Stimulated activated CD4-positive, alpha-beta T cell treated with anti-CD3 and anti-CD28 coated beads, Interleukin-4, amount 100 ng/mL, for 48 hours (primary cell): ENCODE measurements around the gene ZBTB16.

Experiments
- DNase-seq, 2 donors: peaks; one replicate each; pipeline ENCODE4 v3.0.0-alpha.2; 2020; ENCODE audit warnings: low read depth in 2 of 2

ZBTB16 gene

GRCh38 chr11:114187173-114187572 lies 127.7 kb downstream of the ZBTB16 start:
- DNase-seq: no peak

GRCh38 chr11:114188851-114189570 lies 129.5 kb downstream of the ZBTB16 start:
- no peak for DNase-seq

- DNase-seq: no peak
Measured at GRCh38 chr11:114190630-114191029, 131.1 kb downstream of the ZBTB16 start.

DNA sequence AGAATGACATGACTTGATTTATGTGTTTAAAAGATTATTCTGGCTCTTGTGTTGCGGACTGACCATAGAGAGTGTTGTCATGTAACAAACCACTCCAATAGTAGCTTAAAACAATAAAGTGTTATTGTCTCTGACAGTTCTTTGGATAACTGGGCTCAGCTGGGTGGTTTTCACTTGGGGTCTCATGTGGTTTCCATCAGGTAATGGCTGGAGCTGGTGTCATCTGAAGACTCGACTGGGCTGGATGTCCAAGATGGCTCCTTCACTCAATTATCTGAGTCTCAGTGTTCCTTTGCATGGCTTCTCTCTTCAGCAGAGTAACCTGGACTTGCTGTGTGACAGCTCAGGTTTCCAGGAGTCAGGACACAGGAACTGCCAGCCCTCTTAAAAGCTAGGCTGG lies 132.4 kb downstream of the ZBTB16 start:
- DNase-seq: no peak

DNA sequence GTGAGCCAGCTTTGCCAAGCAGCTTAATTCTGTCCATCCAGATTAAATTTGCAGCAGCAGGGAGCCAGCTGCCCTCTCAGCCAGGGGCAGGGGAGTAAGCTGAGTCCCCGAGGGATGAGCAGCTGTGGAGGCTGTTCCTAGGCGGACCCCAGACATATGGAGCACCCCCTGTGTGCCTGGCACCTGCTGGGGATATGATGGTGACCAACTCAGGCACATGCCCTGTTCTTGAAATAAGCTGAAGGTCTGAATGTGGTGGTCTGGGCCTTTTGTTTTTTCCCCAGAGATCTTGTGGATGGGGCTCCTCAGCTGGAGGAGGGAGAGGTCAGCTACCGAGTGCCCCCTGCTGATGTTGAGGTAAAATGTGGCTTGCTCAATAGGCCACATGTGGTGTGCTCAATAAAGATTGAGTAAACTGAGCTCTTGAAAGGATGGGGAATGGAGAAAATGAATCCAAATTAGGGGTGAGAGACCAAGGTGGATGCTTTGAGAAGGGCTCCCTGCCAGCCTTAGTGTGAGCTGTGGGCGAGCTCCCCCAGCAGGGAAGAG lies 133.4 kb downstream of the ZBTB16 start:
- DNase-seq: no peak

GRCh38 chr11:114193730-114194679 lies 134.5 kb downstream of the ZBTB16 start:
- DNase-seq: no peak

GRCh38 chr11:114194702-114195101 lies 135.2 kb downstream of the ZBTB16 start:
- DNase-seq: no peak

GRCh38 chr11:114195151-114195550 lies 135.6 kb downstream of the ZBTB16 start:
- DNase-seq: no peak

DNA sequence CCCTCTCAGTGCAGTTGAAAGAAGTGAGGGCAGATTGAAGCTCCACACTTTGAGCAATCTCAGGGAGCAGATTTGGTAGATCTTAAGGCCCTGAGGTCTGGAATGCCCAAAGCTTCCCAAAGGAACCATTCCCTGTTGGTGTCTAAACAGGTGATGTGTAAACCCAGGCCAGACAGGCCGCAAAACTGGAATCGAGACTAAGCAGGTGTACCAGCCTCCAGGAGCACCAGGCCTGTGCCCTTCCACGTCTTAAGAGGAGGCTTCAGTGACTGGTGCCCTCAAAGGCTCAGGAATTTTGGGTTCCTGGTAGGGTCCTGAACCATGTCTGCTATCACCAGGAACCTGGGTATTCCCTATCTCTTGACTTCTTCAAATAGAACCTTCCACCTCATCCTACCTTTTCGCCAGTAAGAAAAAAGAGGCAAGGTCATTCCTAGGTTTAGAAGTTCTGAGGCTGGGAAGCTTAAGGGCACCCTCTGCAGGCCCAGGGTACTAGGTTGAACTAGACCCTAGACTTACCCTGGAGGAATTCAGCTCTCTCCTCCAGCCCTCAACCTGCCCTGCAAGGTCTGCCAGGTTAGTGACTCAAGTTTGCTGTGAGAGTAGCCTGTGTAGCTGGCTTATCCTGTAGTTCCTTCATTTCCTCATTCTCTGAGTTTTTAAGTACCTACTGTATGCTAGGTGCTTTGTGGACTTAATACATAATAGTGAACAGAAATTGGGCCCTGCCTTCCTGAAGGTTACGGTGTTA lies 136.6 kb downstream of the ZBTB16 start:
- no peak for DNase-seq

DNA sequence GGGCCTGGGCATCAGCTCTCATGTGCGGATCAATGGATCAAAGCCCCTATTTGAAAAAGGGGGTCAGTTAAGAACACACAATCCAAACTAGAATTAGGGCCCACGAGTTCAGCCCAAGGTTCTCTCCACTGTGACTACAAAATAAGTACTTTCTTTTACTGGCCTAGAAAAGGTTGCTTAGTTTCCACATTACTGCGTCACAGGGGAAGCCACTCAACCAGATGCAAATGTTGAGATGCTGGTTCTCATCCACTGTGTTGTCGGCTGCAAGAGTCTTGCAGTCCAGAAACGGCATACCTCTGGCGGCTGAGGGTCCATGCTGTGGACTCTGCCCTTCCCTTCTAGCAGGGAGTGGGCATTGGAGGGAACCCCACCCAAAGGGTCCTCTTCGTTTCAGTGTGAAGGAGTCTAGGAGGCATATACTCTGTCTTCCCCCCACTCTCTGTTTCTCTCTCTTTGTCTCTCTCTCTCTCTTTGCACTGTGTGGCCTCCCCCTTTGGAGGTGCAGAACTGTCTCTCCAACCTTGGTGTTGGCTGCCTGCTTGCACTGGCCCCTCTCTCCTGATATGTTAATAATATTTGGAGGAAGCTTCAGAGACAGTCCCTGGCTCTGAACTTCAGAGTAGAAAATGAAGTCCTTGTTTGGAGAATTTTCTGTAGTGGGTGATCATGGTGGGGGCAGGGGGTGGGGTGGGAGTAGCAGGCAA lies 137.6 kb downstream of the ZBTB16 start:
- DNase-seq: no peak

- DNase-seq: no peak
Measured at GRCh38 chr11:114197799-114198500, 138.4 kb downstream of the ZBTB16 start.

GRCh38 chr11:114199051-114199450 lies 139.5 kb downstream of the ZBTB16 start:
- no peak for DNase-seq

DNA sequence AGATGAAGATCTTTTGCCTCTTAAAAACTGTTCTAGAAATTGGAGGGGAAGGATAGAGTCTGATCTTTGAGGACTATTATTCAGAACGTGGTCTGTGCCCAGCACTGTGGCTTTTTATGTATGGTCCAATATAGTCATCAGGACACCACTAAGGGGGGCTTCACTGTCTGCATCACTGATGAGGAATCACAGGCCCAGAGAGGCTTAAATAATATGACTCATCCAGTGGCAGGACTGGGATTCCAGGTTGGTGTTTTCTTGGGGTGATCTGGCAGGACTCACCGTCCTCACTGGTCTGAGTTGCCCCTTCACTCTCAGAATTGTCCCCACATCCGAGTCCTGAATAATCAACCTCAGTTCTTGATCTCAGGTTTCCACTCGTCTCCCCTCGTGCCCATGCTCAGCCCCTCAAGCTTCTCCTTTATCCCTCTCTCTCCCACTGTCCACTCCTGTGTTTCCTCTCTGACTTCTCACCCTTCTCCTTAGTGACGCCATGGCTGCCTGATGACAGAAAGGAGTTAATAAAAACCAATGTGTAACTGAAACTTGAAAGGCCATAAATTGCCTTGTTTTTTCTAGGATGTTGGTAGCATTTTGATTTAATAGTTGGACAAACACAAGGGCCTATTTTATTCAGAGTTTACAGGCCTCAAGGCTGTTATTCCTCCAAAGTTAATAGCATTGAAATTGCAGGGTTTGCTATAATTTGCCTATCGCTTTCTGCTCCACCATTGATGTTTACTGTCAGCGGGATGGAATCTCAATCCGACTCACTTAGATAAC lies 141.0 kb downstream of the ZBTB16 start:
- DNase-seq: no peak

DNA sequence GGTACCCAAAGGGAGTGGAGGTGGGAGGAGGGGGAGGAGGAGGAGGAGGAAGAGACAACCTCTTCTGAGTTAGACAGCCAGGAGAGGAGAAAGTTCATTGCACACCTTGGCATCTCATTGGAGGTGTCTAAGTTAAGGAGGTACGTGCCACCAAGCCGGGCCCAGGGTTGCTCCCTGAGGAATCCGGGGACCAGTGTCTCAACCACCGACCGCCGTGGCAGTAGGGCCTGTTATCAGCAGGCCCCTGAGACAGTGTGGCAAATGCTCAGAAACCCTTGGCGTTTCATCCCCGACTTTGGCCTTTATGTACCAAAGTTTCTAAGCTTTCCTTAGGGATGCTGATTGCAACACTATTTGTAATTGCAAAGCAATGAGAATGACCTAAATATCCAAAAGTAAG lies 141.7 kb downstream of the ZBTB16 start:
- DNase-seq: no peak

- no peak for DNase-seq
Measured at GRCh38 chr11:114202011-114202609, 142.6 kb downstream of the ZBTB16 start.

DNA sequence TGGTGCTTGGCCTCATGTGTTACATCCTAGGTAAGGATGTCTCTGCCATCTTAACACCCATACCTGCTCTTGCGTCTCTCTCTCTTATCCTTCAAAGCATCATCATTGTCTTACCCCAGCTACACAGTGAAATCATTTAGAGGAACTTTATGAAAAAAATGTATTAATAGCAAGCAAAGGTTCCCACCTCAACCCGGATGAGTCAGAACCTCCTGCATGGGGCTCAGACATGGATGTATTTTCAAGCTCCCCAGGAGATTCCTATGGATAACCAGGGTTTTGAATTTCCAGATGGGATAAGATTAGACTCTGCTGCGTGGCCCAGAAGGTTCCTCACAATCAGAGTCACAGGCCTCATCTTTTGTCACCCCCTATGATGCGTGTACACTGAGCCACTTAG lies 147.6 kb downstream of the ZBTB16 start:
- no peak for DNase-seq

- no peak for DNase-seq
Measured at GRCh38 chr11:114208377-114208776, 148.9 kb downstream of the ZBTB16 start.

GRCh38 chr11:114209343-114209742 lies 149.8 kb downstream of the ZBTB16 start:
- no peak for DNase-seq

DNA sequence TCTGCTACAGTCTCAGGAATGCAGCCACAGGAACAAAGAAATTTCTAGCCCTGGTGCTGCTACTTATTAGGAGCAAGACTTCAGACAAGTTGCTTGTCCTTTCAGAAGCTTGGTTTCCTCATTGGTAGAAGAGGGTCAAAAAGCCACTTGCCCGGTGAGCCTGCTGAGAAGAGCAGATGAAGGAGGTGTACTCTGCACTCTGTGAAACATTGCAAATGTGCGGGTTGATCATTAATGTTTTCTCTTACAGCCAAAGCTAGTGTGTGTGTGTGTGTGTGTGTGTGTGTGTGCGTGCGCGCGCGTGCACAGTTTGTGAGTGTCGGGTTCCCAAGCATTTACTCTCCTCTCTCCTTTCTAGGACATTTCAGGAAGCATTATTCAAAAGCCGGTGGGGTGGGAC lies 150.4 kb downstream of the ZBTB16 start:
- DNase-seq: no peak
